NCI-H524 treated with DMSO at 0.1 percent for 48 hours (cell line): ENCODE measurements around the gene PTPRC.

ENCODE experiments used
- DNase-seq: peaks from one replicate; lab custom pipeline; 2025; lab: John Stamatoyannopoulos, UW

Gene PTPRC

DNA sequence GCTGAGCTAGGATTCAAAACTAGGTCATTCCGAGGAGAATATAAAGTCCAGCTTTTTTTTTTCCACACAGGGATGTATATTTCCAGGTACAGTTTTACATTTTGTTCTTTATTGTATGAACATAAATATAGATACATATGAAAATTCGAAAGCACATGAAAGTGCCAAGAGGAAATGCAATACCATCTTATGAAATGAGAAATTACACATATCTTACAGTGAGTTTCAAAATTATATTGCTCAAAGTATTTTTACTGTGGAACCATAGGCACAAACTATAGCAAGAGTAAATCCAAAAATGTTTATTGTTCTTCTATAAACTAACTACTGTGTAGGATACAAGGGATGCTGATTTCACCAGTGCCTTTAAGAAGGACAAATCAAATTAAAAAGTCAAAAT lies 39.0 kb downstream of the PTPRC start:
- no peak for DNase-seq

GRCh38 chr1:198678301-198678836 lies 39.5 kb downstream of the PTPRC start:
- DNase-seq = no peak

DNA sequence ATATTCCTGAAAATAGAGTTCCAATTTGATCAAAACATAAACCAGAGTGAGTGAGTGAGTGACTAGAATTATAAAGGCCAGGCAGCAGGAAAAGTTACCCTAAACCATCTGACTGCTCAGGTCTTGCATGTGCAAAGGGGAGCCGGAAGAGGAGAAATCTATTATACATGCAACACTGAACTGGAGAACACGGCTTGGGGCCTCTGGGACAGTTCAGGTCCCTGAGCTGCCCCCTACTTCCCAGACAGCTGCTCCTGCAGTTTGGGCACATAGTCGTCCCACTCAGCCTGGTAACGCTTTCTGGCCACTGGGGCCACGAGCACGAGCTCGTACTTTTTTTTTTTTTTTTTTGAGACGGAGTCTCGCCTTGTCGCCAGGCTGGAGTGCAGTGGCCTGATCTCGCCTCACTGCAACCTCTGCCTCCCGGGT lies 40.1 kb downstream of the PTPRC start:
- DNase-seq = no peak

DNA sequence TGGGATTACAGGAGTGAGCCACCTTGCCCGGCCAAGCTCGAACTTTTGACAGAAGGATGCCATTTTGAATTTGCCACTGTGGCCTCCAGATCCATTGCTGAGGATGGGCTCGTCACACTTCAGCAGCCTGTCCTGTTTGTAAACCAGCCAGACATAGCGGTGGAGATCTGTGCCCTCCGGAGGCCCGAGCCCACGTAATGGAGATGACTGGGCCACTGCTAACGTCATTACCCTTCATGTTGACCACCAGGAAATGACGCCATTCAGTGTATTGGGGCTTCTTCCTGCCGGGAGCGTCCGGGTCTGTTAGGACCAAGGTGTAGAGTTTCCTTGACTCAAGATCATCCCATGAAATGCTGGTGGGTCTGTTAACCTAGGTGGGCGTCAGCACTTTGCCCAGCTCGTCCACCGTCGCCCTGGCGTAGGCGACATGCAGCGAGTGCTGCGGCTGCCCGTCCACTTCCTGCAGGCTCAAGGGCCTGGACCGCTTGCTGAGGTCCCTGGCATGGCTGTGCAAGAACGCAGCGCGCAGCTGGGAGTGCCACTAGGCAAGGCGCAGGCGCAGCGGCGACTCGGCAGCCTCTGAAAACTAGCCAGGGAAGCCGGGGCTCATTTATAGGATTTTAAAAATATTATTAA lies 40.8 kb downstream of the PTPRC start:
- no peak for DNase-seq

GRCh38 chr1:198680174-198680875 lies 41.5 kb downstream of the PTPRC start:
- DNase-seq = no peak

- no peak for DNase-seq
Observed at GRCh38 chr1:198681252-198681651, 42.4 kb downstream of the PTPRC start.

- no peak for DNase-seq
Observed at GRCh38 chr1:198681831-198682759, 43.3 kb downstream of the PTPRC start.

DNA sequence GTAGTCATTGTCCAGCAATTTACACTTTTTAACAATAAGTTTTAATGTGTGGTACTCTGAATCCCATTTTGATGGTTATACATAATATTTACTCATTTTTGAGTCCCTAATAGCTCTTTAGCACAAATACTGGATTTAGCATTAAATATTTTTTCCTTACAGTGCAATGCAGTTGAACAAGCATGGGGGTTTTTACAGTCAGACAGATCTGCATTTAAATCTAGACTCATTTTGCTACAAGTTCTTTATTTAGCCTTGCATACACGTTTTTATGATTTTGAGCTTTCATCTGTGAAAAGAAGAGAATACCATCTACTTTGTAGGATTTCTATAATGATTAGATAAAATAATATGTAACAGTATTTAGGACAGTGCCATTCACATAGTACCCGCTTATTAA lies 44.0 kb downstream of the PTPRC start:
- no peak for DNase-seq

GRCh38 chr1:198683449-198683848 lies 44.6 kb downstream of the PTPRC start:
- no peak for DNase-seq

- no peak for DNase-seq
Observed at GRCh38 chr1:198686069-198686728, 47.4 kb downstream of the PTPRC start.

DNA sequence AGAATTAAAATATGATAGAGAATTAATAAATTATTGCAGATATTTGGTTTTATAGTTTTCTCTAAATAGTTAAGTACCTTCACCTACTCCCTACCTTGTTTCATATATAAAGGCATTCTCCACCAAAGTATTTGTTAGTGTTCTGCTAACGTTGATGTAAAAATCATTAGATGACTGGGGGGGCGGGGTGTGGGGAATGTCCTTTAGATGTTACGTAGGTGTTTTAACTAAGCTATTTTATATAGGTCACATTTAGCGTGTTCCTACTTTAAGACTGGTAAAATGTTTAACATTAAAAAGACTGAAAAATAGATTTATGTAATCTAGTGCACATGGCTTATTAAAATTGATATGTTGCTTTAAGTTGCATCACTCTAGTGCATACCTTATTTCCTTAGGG lies 48.6 kb downstream of the PTPRC start:
- no peak for DNase-seq

DNA sequence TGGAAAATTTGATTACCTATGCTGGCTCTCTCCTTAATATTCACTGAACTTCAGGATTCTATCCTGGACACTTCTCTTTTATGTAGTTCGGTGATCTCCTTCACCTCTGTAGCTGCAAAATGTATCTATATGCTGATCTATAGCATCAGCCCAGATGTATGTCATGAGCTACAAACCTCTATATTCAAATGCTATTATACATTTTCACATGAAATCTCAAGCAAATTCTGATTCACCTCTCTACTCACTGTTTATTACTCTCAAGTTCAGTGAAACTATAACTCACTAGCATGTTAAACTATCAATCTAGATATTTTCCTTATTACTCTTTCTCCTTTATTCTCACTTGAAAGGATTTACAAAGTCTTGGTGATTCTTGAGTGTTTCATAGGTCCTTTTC lies 52.2 kb downstream of the PTPRC start:
- no peak for DNase-seq

DNA sequence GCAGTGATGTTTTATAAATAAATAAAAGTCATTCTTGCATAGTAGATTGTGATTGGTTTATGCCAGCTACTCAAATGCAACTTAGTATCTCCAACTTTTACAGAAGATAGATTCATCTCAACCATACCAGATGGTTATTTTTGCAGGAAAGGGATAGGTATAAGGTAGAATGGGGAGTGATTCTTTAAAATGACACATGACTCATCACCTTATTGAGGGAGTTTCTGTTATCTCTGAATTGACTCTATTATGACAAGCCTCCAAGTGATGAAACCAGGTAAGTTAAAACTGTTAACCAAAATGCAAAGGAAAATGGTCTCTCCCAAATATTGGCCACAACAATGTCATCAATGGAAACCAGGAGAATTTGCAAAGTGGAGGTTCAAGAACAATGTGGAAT lies 54.5 kb downstream of the PTPRC start:
- DNase-seq = no peak

DNA sequence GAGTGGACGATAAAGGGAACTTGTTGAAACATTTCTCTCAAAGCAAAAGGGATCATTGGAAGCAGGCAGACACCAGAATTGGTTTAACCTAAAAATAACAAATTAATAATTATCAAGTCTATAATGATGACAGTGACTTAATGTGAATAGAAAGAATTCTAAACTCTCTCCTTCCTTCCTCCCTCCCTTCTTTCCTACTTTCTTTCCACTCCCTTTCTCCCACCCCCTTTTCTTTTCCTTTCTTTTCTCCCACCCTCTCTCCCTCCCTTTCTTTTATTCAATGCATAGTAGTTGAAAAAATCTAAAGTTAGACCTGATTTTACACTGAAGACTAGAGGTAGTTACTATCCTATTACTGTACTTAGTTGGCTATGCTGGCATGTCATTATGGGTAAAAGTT lies 55.7 kb downstream of the PTPRC start:
- DNase-seq = no peak

GRCh38 chr1:198696211-198696610 lies 57.4 kb downstream of the PTPRC start:
- no peak for DNase-seq

DNA sequence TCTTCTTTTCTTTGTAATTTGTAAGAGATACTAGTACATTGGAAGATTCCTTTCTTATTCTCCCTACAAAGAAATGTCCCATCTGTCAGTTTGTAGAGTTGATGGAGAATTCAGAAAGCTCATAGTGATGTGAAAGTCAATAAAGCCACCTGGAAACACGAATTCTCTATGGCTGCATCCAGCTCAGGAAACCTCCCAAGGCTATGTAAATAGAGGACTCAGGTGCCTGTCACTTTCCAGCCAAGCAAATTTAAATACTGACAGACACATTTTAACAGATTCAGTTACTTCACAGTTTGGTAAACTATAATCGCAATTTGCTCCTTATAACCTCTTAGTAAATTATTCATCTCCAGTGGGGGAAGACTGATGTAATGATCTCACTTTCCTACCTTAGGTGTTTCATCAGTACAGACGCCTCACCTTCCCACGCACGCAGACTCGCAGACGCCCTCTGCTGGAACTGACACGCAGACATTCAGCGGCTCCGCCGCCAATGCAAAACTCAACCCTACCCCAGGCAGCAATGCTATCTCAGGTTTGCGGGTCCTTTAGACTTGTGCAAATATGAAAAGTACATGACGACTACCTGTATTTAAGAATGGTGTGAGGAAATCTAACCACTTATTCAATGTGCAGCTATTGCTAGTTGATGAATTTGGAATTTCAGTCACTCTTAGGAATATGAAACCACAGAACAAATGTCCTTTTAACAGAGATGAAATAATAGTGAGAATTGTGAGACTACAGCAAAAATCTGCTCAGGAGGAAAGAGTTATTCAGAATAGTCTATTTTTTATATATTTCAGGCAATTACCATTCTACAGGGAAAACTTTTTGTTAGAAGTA lies 60.6 kb downstream of the PTPRC start:
- DNase-seq = no peak

DNA sequence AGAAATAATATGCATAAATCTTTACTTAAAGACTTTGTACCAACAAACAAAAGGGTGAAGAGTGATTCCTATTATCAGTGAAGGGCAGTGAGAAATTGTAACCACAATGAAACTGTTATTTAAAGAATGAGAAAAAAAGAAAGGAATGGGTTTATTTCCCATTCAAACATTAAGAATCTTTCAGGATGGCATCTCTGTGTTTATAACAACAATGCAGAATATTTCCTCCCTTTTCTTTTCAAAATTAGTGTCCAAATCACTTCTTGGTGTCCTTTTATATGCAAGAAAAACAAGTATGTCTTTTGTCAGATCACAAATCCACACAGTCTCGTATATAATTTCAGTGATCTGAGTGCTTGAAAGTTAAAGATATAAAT lies 61.2 kb downstream of the PTPRC start:
- DNase-seq = no peak

DNA sequence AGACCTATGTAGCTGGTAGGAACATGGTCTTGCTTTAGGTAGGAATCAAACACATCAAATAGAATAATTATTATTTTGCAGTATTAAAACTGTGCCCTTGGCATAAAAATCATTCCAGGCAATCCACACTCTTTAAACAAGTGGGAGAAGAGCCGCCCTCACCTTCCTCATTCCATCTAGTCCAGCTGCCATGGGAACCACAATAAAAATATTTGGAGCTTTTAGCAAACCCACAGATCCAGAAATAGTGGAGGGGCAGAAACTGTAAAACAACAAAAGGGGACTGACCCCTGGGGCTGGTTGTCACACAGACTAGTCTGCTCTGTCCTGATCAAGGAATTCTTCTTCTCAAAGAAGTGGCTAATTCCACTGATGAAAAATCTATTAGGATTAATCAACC lies 61.6 kb downstream of the PTPRC start:
- no peak for DNase-seq

DNA sequence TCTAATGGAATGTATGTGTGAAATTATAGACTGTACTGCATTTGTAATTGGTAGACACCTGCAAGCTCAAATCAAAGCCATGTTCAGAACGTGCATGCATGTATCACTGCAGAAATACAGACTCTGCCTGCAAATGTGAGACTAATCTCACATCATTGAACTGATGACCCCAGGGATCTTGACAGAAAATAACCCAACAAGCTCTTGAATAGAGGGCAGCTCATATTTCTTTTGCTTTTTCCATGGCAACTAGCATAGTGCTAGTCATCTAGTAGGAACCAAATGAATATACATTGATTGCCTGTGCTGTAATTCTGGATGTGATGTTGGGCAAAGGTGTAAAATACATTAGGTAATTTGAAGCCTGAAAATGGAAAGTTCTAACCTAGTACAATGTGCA lies 62.4 kb downstream of the PTPRC start:
- DNase-seq = no peak

DNA sequence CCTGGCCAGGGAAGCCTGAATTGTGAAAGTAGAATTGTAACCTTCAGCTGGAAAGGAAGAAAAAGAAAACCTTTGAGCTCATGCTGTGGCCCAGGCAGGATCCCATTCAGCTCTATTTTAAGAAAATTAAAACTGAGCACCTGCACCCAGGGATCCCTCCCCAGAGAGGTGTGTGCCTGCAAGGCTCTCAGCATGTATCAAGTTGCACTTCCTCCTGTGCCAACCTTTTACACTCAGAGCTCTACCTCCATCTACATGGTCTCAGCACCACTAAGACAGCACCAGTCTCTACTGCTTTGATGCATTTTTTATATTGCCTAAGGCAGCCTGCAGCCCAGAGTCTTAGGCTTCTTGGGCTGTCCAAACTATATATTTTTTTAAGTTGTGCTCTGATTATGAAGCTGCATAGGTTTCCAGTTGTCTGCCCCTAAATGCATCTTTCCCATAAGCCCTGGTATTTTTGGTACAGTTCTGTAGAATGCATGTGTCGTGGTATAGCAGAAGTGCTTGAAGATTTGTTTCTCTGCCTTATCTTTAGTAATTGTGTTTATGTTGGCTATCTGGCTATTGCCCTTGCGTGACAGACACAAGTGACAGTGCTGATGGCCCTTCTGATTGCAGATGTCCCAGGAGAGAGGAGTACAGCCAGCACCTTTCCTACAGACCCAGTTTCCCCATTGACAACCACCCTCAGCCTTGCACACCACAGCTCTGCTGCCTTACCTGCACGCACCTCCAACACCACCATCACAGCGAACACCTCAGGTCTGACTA lies 63.1 kb downstream of the PTPRC start:
- no peak for DNase-seq
